Stimulated activated CD8-positive, alpha-beta memory T cell treated with anti-CD3 and anti-CD28 coated beads, Interleukin-4, amount 100 ng/mL, for 24 hours (primary cell): Measurements from ENCODE around the gene CSPG4.
"Not testable (repeated sequence)": the region's sequence is repeated elsewhere in the genome, so short reads cannot be mapped to it uniquely, and the experiment has no call there.

Source experiments
- DNase-seq: peaks from one replicate; pipeline ENCODE4 v3.0.0-alpha.2; 2020; ENCODE audit warnings: low read depth

CSPG4 gene

DNA sequence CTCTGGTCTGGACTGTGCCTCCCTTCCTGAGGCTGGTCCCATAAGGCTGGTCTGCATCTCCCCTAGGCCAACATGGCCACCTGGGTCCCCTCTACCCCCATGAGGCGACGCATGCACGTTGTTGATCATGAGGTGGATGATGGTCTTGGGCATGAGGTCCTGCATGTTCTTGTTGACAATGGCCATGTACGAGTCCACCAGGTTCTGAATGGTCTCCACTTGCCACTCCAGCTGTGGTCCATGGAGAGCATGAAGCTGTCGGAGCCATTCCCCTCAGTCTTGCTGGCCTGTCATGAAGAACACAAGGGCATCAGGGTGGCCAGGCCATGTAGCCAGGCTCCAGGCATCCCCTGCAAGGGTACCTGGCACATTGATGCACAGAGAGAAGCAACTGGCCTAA, 27.1 kb upstream of the CSPG4 start:
- no peak for DNase-seq

DNA sequence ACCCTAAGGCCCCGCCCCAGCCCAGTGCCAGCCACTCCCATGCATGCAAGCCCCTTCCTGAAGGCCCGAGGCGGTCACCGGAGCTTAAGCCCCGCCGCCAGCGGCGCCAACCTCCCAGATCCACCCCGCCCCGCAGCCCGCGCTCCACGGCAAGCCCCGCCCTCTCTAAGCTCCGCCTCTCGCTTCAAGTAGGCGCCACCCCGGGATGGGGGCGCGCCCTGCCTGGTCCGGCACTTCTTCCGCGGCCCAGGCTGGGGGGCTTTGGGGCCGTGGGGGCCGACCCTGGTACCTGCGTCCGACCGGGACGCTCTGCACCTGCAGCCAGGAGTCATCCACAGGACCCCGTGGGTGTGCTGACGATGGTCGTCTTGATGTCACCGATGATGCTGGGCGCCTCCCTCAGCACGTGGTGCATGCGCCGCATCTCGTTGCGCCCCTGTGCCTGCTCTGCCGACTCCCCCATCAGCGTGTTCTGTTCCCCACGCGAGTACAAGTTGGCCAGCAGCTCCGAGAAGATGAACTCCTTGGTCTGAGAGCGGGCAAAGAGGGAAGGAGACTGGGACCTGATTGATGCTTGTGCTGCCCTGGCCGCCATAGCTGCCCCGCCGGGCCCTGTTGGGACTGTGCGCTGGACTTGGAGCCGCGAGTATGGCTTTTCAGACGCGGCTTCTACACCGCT, 26.1 kb upstream of the CSPG4 start:
- peak; percentile 83 for DNase-seq

DNA sequence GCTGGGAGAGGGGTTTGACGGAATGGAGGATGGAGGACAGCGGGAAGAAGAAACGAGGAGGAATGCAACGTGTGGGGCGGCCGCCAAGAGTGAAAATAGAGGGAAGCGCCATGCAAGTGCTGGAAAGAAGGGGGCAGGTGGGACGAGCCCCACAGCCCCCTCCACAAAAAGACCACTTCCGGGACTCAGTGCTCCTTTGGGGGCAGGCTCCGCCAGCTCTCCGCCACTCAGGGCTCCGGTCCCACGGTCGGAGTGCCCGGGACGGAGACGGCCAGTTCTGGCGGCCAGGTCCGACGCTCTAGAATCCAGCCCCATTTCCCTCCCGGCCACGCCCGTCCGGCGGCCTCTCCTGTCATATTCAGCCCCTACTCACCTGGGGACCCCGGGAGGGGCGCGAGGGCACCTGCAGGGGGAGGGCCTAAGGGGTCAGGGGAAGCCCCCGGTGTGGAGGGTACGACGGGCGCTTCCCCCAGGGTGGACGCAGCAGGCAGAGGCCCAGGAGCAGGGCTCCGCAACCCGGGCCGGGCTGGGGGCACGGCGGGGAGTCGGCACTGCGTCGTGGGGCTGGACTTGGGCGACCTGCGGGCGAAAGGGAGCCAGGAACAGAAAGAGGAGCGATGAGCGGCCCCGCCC, 25.5 kb upstream of the CSPG4 start:
- no peak for DNase-seq

DNA sequence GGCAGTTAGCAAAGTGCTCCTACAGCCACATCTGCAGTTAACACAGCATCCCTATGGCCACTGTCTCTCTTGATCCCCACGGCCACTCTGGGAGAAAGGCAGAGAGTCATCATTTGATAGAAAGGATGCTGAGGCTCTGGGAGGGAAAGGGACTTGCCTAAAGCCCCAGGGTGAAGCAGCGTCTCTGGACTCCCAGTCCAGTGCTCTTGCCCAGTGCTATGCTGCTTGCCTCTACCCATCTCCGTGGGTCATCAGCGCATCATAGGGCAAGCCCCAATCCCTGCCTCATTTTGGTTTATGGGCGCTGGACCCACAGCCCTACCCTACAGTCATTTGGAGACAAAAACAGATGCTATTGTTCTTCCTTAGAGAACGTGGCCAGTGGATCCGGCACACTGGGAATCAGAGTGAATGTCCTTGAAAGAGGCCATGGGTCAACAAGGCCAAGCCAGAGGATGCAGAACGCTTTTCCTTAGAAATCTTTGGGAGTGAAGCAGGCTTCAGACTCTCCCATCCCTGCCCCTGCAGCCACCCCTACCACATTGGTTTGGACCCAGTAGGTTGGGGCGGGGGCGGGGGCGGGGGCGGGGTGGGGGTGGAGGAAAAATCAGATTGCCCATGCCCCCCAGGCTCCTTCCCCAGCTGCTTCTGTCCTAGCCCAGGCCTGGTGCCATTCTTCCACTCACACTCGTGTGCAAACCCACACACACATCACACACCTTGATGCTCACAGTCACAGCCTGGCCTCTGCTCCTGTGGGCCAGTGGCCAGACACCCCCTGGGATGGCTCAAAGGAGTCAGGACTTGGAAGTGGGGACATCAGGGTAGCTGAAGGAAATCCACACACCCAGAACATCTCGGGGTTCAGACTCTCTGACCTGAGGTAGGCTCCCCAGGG, 24.7 kb upstream of the CSPG4 start:
- DNase-seq = not testable (repeated sequence)

- no peak for DNase-seq
These were observed 23.6 kb upstream of the CSPG4 start for GRCh38 chr15:75736256-75736655.

DNA sequence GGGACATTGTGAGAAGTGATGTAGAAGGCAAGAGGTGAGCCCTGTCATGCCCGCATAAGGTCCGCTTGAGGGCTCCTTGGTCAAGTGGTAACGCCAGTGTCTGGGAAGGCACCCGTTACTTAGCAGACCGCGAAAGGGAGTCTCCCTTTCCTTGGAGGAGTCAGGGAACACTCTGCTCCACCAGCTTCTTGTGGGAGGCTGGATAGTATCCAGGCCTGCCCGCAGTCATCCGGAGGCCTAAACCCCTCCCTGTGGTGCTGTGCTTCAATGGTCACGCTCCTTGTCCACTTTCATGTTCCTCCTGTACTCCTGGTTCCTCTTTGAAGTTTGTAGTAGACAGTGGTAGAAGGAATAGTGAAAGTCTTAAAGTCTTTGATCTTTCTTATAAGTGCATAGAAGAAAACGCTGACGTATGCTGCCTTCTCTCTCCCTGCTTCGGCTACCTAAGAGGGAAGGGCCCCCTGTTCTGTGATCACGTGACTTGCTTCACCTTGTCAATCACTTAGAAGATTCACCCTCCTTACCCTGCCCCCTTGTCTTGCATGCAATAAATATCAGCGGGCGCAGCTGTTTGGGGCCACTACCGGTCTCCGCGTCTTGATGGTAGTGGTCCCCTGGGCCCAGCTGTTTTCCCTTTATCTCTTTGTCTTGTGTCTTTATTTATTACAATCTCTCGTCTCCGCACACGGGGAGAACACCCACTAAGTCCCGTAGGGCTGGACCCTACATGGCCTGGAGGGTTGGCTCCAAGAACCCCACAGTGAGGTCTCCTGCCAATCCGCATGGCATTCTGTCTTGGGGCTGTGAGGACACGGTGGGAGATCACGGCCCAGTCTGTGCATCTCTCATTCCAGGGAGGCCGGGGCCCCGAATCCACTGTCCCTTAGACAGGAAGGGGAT, 22.5 kb upstream of the CSPG4 start:
- DNase-seq = not testable (repeated sequence)

GRCh38 chr15:75733761-75734651, 21.4 kb upstream of the CSPG4 start:
- DNase-seq = no peak

DNA sequence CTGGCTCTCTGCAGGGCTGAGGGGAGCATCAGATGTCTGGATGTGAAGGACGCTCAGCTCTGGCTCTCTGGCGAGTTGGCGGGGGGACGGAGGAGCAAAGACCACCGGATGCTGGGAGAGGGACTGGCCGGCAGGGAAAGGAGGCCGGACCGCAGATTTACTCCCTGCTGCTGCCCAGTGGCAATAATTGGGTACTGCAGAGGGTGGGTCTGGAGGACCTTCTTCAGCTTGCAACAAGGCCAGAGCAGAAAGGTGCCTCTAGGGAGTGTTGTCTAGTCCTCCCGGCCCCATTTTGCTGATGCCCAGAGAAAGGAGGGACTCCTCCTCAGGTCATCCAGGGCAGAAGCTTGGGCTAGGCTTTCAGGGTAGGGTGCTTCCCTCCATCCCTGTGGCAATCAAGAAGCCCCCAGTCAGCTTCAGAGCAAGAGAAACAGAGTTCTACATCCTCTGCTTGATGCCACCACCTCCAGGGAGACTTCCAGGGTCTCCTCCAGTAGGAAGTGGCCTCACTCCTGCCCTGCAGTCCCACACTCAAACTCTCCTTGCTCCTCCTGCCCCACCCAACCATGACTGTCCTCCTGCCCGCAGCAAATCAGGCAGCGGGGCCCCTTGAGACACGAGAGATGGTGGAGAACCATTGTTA, 20.3 kb upstream of the CSPG4 start:
- peak; percentile 44 for DNase-seq

DNA sequence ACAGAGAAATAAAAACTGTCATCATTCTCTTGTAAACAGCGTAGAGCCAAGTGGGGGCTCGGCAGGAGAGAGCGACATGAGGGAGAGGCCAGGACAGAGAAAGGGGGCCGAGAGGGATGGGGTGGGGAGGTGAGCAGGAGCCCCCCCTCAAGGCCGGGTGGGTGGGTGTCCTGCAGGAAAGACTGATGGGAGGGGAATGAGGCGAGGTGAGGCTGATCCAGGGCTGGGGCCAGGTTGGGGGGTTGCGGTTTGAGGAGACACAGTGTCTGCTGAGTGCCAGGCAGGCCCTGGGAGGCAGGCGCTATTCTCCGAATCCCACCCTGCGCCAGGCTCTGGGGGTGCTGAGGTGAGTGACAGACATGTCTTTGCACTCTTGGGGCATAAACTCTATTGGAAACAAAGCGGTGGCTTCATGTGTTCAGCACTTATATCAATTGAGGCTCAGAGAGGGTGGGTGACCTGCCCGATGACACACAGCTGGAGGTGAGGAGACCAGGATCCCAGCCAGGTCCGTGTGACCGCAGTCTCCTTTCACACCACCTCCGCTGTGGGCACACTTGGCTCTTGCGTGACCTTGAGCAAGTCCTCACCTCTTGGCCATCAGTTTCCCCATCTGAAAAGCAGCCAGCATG, 19.6 kb upstream of the CSPG4 start:
- no peak for DNase-seq

- no peak for DNase-seq
These were observed 18.9 kb upstream of the CSPG4 start for GRCh38 chr15:75731248-75732151.

DNA sequence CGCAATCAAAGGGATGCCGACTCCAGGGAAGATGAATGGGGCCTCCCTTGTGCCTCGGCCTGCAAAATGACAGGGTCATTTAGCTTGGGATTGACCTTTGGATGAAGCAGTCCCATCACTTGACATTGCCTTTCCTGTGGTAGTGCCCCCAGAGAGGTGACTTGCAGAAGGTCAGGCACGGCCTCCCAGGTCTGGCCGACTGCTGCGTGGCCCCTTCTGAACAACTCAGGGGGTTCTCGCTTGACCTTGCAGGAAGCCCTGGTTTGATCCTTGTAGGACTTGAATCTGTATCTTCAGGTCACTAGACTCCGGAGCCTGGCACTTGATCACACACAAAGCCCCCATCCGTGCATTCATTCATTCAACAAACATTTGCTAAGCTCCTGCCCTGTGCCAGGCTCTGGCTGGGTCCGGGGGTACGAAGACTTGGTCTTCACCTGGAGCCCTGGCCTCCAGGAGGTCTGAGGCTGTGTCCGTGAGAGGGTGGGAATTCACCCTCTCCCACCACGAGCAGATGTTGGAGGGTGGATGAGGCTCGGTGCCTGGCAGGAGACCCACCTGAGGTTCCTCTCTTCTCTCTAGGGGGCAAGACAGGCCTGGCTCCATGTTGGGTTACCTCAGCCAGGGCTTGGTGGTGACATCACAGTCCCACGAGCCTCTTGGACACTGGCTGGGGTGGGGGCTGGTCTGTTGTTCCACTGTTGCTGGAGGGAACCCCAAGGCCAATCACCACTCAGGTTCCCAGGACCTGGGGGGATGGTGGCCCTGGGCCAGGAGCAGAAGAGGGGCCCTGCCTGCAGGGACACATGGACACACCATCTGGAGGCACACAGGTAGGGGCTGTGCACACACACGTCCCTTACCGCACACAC, 18.0 kb upstream of the CSPG4 start:
- not testable (repeated sequence) for DNase-seq

DNA sequence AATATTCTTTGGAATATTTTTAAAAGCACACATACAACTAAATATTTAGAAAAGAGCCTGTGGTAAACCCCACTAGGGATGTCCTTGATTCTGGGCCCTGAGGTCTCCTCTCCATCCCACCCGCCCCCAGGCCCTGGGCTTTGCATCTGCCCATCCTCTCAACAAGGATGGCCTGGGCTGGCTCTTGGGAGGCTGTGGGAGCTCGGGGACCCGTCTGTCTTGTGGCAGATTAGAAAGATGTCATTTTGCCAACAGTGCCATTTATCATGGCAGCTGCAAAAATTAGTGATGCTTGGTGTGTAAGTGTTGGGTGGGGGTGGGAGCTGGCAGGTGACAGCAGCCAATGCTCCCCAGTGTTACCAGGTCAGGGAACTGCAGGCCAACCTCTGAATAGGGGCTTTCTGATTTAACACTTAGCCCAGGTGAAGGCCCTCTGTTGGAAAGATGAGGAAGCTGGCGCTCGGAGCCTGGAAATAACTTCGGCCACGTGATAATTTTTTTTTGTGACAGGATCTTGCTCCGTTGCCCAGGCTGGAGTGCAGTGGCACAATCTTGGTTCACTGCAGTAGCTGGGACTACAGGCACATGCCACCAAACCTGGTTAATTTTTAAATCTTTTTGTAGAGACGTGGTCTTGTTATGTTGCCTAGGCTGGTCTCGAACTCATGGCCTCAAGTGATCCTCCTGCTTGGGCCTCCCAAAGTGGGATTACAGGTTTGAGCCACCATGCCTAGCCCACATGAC, 16.9 kb upstream of the CSPG4 start:
- DNase-seq = no peak

DNA sequence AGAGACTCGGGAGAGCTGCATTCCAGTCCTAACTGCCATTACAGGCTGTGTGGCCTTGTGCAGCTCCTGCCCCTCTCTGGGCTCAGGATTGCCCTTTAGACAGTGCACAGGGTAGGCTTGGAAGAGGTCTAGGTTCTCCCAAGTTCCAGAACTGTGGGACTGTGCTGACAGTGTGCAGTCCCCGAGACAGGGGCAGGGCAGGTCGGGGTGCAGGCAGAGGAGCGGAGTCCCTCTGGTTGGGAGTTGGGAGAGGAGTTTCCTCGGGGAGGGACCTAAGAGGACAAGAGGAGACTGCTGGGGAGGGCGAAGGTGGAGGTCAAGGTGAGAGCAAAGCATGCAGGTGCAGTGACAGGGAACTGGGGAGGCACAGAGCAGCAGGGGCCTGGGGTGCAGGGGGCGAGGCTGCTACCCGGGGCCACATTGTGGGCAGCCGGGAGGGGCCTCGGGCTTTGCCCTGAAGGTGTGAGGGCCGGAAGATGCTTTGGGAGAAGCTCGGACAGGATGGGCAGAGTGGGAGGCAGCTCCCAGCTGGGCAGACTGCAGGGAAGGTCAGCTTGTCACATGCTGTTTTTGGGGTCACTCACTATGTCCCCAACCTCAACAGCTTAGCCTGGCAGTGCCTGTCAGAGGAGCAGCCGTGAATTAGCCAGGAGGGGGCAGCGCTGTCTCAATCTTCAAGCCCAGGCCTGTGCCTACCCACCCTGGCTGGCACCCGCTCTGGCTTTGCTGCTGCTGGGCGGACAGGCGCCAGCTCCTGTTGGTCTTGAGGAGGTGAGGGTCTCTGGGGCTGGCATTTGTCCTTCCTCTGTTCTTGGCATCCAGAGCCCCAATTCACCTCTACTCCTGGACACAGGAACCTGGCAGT, 15.4 kb upstream of the CSPG4 start:
- peak; percentile 60 for DNase-seq

DNA sequence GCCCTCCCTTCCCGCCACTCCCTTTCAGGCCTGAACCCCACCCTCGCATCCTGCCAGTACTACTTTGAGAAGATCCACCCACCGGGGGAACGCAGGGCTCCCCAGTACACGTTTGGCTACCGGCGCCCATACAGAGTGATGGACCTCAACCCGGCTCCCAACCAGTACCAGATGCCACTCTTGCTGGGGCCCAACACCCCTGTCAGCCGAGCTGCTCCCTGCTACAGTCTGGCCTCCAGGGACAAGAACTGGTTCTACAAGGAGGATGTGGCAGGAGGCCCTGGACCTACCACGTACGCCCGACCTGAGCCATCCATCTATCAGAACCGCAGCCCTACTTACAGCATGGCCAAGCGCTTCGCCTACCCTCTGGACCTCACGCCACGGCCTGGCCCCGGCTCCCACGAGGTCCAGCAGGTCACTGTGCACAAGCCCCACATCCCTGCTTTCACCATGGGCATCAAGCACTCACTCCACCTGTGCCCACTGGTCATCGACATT, 14.4 kb upstream of the CSPG4 start:
- no peak for DNase-seq

- no peak for DNase-seq
These were observed 13.3 kb upstream of the CSPG4 start for GRCh38 chr15:75725719-75726607.
